Endothelial cell of umbilical vein (primary cell): ENCODE data around the gene SERGEF. TPM values are rescaled to one million over a fixed set of nuclear protein-coding genes. Genes with fewer than 3 reads are reported as not detected.

ENCODE experiments used
- BruUV-seq: library from RNA; stranded (reverse); fragments of 400-500 nt; replicated peaks from 2 replicates; lab custom pipeline; 2021; lab: Mats Ljungman, UMichigan
- CTCF ChIA-PET: fragments of 300-600, 350-600 bp; sonication (Branson Sonifier 250); formaldehyde crosslinking; loops from one replicate; lab custom pipeline; 2021; ENCODE audit warnings: antibody characterized with exemption, inconsistent platforms; lab: Charles Lee
- POLR2A ChIA-PET: fragments of 300-600, 350-600 bp; sonication (Branson Sonifier 250); formaldehyde crosslinking; loops from one replicate; lab custom pipeline; 2021; ENCODE audit warnings: antibody characterized with exemption, inconsistent platforms; lab: Charles Lee
- DNase-seq: peaks from one replicate; pipeline ENCODE4 v3.0.0-alpha.2; 2011; ENCODE audit warnings: low read depth, low spot score
- FAIRE-seq: peaks from 2 replicates; lab custom pipeline; 2011; peaks lifted over from hg19 to GRCh38; lab: Jason Lieb, UNC
- H2AFZ ChIP-seq: 2 replicates; pipeline ENCODE4 v1.6.0; 2012; ENCODE audit warnings: low read depth, low read length, control low read depth, inconsistent platforms
- H3K27ac ChIP-seq: 2 replicates; pipeline ENCODE4 v1.5.1; 2011; ENCODE audit warnings: low read depth, mild to moderate bottlenecking, control low read depth, low read length, moderate library complexity; ENCODE audit not compliant: insufficient read depth
- H3K27me3 ChIP-seq, 2 experiments: 2 replicates each; pipeline versions ENCODE4 v1.6.0 to v1.6.1; 2011; ENCODE audit warnings: low read length in 2 of 2, mixed read lengths in 1 of 2; ENCODE audit not compliant: control insufficient read depth in 2 of 2, insufficient read depth in 2 of 2
- H3K36me3 ChIP-seq, 2 experiments: 2 replicates in 1 of 2; 3 replicates in 1 of 2; pipeline ENCODE4 v1.5.1; 2011; ENCODE audit warnings: low read length in 2 of 2, mild to moderate bottlenecking in 1 of 2, moderate library complexity in 1 of 2; ENCODE audit not compliant: control insufficient read depth in 2 of 2, insufficient read depth in 2 of 2; ENCODE audit errors: extremely low read depth in 1 of 2
- H3K4me1 ChIP-seq: 3 replicates; pipeline ENCODE4 v1.5.1; 2011; ENCODE audit warnings: mild to moderate bottlenecking, low read length; ENCODE audit not compliant: control insufficient read depth, insufficient read depth; ENCODE audit errors: extremely low read depth
- H3K4me2 ChIP-seq: 2 replicates; pipeline ENCODE4 v1.6.1; 2011; ENCODE audit warnings: low read length, control low read depth, mixed read lengths; ENCODE audit not compliant: insufficient read depth
- H3K4me3 ChIP-seq, 3 experiments: fragments of 200-600 bp in 1 of 3; sonication (generic), shearing (Covaris generic) in 1 of 3; replicated peaks in 1 of 3; 2 replicates each; pipeline ENCODE4 v1.5.1; 2011 to 2016; ENCODE audit warnings: control low read depth in 3 of 3, low read length in 3 of 3, mild to moderate bottlenecking in 2 of 3, inconsistent platforms in 1 of 3, low read depth in 1 of 3, moderate library complexity in 1 of 3; ENCODE audit not compliant: insufficient read depth in 1 of 3
- H3K79me2 ChIP-seq: 2 replicates; pipeline ENCODE4 v1.6.0; 2012; ENCODE audit warnings: low read length, inconsistent platforms; ENCODE audit not compliant: control insufficient read depth, insufficient read depth
- H3K9ac ChIP-seq: replicated peaks from 2 replicates; pipeline ENCODE3; 2011; ENCODE audit warnings: low read length, control low read depth; ENCODE audit not compliant: insufficient read depth; ENCODE audit errors: extremely low read depth
- H3K9me1 ChIP-seq: replicated peaks from 3 replicates; pipeline ENCODE4 v1.6.0; 2011; ENCODE audit warnings: mild to moderate bottlenecking, low read length; ENCODE audit not compliant: control insufficient read depth, insufficient read depth; ENCODE audit errors: extremely low read depth
- H3K9me3 ChIP-seq: replicated peaks from 2 replicates; pipeline ENCODE4 v1.5.1; 2012; ENCODE audit warnings: low read length, inconsistent platforms; ENCODE audit not compliant: control insufficient read depth, insufficient read depth
- H4K20me1 ChIP-seq: replicated peaks from 2 replicates; pipeline ENCODE3; 2011; ENCODE audit warnings: mild to moderate bottlenecking, low read length; ENCODE audit not compliant: control insufficient read depth, insufficient read depth; ENCODE audit errors: extremely low read depth
- CTCF ChIP-seq, 2 donors: IDR thresholded peaks; 1 replicate in 1 of 2; 2 replicates in 1 of 2; pipeline ENCODE4 v1.5.1; 2011; ENCODE audit warnings: low read length in 2 of 2, mild to moderate bottlenecking in 2 of 2, moderate library complexity in 2 of 2, control low read depth in 1 of 2, inconsistent platforms in 1 of 2, low read depth in 1 of 2; ENCODE audit not compliant: insufficient read depth in 1 of 2; ENCODE audit errors: extremely low read depth in 1 of 2
- EZH2 ChIP-seq: IDR thresholded peaks from 2 replicates; pipeline ENCODE4 v1.6.1; 2012; ENCODE audit warnings: borderline replicate concordance, low read depth, mild to moderate bottlenecking, moderate library complexity, low read length, inconsistent platforms; ENCODE audit not compliant: severe bottlenecking
- FOS ChIP-seq: IDR thresholded peaks from 2 replicates; pipeline ENCODE4 v1.6.1; 2011; ENCODE audit warnings: mild to moderate bottlenecking, low read length, moderate library complexity, borderline replicate concordance; ENCODE audit not compliant: insufficient read depth
- GATA2 ChIP-seq: IDR thresholded peaks from 2 replicates; pipeline ENCODE4 v1.7.0; 2011; ENCODE audit warnings: low read depth, mild to moderate bottlenecking, moderate library complexity, mixed read lengths, low read length; ENCODE audit not compliant: insufficient read length, insufficient read depth
- JUN ChIP-seq: IDR thresholded peaks from 2 replicates; pipeline ENCODE4 v1.6.1; 2011; ENCODE audit warnings: borderline replicate concordance, low read depth; ENCODE audit not compliant: insufficient read length, insufficient read depth
- MAX ChIP-seq: IDR thresholded peaks from 2 replicates; pipeline ENCODE4 v1.6.1; 2011; ENCODE audit not compliant: insufficient read depth, insufficient read length
- MYC ChIP-seq: IDR thresholded peaks from one replicate; pipeline ENCODE4 v1.6.1; 2011; ENCODE audit warnings: mild to moderate bottlenecking, low read depth, low read length
- POLR2A ChIP-seq: IDR thresholded peaks from 2 replicates; pipeline ENCODE4 v1.6.1; 2012; ENCODE audit warnings: low read depth, mild to moderate bottlenecking, control low read depth, low read length
- POLR2AphosphoS5 ChIP-seq: IDR thresholded peaks from 2 replicates; pipeline ENCODE4 v1.6.1; 2012; ENCODE audit warnings: low read depth, mild to moderate bottlenecking, control low read depth, low read length, moderate library complexity; ENCODE audit not compliant: insufficient read depth
- dilution Hi-C: fragments of 300-500 bp; cut with MboI; formaldehyde crosslinking; loops from one replicate; pipeline ENCODE4 v1.15.0; 2019; ENCODE audit warnings: low sequenced_read_pairs; ENCODE audit not compliant: extremely low pct_ligation_motif_present
- intact Hi-C: fragments of 100-400 bp; cut with micrococcal nuclease; formaldehyde crosslinking; loops from one replicate; pipeline ENCODE4 v1.10.0; 2022
- polyA plus RNA-seq, 4 experiments: library from polyadenylated mRNA; depleted of rRNA in 3 of 4; stranded (reverse) in 3 of 4; unstranded in 1 of 4; fragments of >200 nt; gene quantifications; 2 replicates each; pipeline versions ENCODE4 v1.2.1 to v1.2.3, GENCODE V29; 2011 to 2012; ENCODE audit warnings: missing spikeins in 1 of 4
- total RNA-seq: library from RNA; stranded (reverse); gene quantifications from 2 replicates; pipeline ENCODE4 v1.2.3, GENCODE V29; 2021

The SERGEF gene
- total and polyA plus RNA-seq, 2 donors (not counting 3 experiments of a cell fraction or from before 2014, with no cell fraction given), result 8.7 to 16.7 TPM

- no peak overlapping the region for H3K4me2 ChIP-seq
- no peak for DNase-seq
- CTCF ChIA-PET, result interaction anchor here (1.1 kb wide), 2 partner anchors 39 to 121 kb away, joined by 3 to 4 read pairs; no protein-coding TSS in a partner anchor
- H3K4me3 ChIP-seq, result no peak overlapping the region
- no peaks in the 10 kb centered on the region for H3K9me3 ChIP-seq
- H2AFZ ChIP-seq, result no peak overlapping the region
- no peak overlapping the region for H3K9ac ChIP-seq
- no TSS peak for BruUV-seq
- H3K27me3 ChIP-seq, result no peaks in the 10 kb centered on the region
- H3K27ac ChIP-seq, result no peak overlapping the region
- TF ChIP-seq POLR2AphosphoS5 (no peak), POLR2A (no peak), EZH2 (no peak), CTCF (IDR thresholded peaks at IDR 0.05; ENCODE audit: extremely low read depth in 1 of 2, insufficient read depth in 1 of 2, low read depth in 1 of 2, low read length in 2 of 2) (no peak), MYC (no peak), GATA2 (no peak)
- H3K9me1 ChIP-seq, result no peaks in the 10 kb centered on the region
- H4K20me1 ChIP-seq, result no peaks in the 10 kb centered on the region
- H3K4me1 ChIP-seq, result no peaks in the 10 kb centered on the region
- dilution Hi-C loops (no loop called here), intact Hi-C loops (no loop called here)
- H3K36me3 ChIP-seq, result no peaks in the 10 kb centered on the region
- POLR2A ChIA-PET, result no interaction called here
- FAIRE-seq, result no peak
- H3K79me2 ChIP-seq, result no peaks in the 10 kb centered on the region
Measured at GRCh38 chr11:17851697-17852096, 161.2 kb downstream of the SERGEF start.

- BruUV-seq, result no TSS peak
- intact Hi-C loops, result no loop called here
- ChIA-PET POLR2A (no interaction called here), CTCF (no interaction called here)
- Histone ChIP-seq H3K9me3 (no peaks in the 10 kb centered on the region), H3K27me3 (no peaks in the 10 kb centered on the region), H3K9me1 (no peaks in the 10 kb centered on the region), H3K27ac (no peak overlapping the region), H3K4me2 (no peak overlapping the region), H3K9ac (no peak overlapping the region), H3K36me3 (no peaks in the 10 kb centered on the region), H4K20me1 (no peaks in the 10 kb centered on the region), H3K79me2 (no peaks in the 10 kb centered on the region), H2AFZ (no peak overlapping the region), H3K4me1 (no peaks in the 10 kb centered on the region), H3K4me3 (no peak overlapping the region)
- TF ChIP-seq FOS, result no peak
- no peak for TF ChIP-seq POLR2AphosphoS5
- TF ChIP-seq MYC, result no peak
- TF ChIP-seq MAX, result no peak
- TF ChIP-seq GATA2, result no peak
- no peak for TF ChIP-seq POLR2A
- no peak for TF ChIP-seq EZH2
- TF ChIP-seq JUN, result no peak
- no peak for TF ChIP-seq CTCF (IDR thresholded peaks at IDR 0.05; ENCODE audit: extremely low read depth in 1 of 2, insufficient read depth in 1 of 2, low read depth in 1 of 2, low read length in 2 of 2)
- dilution Hi-C loops, result no loop called here
- FAIRE-seq (no peak), DNase-seq (no peak)
Measured at GRCh38 chr11:17850336-17850735, 162.5 kb downstream of the SERGEF start.
